Frontal cortex (tissue), 4 donors: ENCODE results near the gene ATP8A1. TPM values are rescaled to one million over a fixed set of nuclear protein-coding genes. Genes with fewer than 3 reads are reported as not detected.

ENCODE experiments used
- DNase-seq, 2 donors: peaks; one replicate each; pipeline ENCODE4 v3.0.0; 2012; ENCODE audit warnings: low spot score in 2 of 2
- FAIRE-seq: peaks from 2 replicates; lab custom pipeline; 2012; peaks lifted over from hg19 to GRCh38; lab: Jason Lieb, UNC
- total RNA-seq: library from RNA; depleted of rRNA; stranded (reverse); fragments of >200 nt; gene quantifications from one replicate; pipeline ENCODE4 v1.2.3, GENCODE V29; 2014
- donor health status: control.
- donor health status: control.
- donor health status: control.

The ATP8A1 gene
- total RNA-seq, 1 donor from 2014 or later: 171 TPM

DNA sequence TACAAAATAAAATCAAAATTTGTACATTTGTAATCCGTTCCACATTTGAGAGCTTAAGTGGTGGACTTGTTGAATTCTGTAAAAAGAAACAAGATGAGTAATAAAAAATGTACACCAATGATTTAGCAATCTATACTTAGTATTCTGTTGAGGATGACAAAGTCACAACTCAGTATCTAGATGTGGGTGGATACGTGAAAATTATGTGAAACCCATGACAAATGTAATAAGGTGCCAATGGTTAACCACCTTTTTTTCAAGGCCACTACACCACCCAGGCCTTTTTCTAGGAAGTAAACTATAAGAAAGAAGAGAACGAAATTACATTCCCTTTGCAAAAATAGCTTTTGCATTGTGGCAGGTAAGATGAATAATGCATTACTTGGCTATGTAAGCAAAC lies 77.0 kb downstream of the ATP8A1 start:
- DNase-seq: no peak
- no peak for FAIRE-seq

DNA sequence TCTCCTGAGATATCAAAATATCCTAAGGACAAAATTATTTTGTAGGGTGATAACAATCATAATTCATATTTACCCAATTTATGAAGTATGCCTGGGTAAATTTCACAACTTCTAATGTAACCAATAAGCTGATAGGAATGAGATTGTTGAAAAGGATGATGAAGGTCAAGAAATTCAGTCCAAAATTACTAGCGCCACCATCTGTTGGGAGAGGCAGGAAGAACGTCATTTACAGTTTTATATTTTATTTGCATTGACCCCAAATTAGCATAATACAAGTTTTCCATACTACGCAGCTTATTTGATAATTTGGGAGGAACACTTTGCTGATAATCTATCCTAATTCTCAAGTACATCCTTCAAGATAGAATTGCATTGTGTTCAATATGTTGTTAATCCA lies 78.7 kb downstream of the ATP8A1 start:
- no peak for FAIRE-seq

DNA sequence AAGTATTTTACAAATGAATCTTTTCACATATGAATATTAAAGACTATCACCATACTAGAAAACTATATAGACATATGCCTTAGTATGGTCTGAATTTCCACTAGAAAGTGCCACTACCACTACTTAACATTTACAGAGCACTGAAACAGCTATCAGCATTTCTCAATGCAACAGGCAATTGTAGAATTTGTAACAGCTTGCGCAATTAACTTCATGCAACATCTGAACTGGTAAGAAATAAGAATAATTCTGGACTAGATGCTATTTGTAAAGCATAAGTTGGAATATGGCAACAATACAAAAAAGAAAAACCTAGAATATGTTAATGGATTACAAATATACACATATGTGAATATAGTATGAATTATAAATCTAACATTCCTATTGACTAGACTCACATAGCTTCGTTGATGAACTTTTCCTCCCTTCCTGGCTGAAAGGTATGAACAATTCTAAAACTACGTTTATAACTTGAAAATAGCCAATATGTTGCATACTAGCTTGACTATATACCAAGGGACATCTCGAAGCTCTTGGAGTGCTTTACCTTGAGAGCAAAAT lies 82.0 kb downstream of the ATP8A1 start:
- FAIRE-seq: no peak
- no peak for DNase-seq

More for the DNA sequence above, 78.7 kb downstream of the ATP8A1 start:
- DNase-seq: no peak

DNA sequence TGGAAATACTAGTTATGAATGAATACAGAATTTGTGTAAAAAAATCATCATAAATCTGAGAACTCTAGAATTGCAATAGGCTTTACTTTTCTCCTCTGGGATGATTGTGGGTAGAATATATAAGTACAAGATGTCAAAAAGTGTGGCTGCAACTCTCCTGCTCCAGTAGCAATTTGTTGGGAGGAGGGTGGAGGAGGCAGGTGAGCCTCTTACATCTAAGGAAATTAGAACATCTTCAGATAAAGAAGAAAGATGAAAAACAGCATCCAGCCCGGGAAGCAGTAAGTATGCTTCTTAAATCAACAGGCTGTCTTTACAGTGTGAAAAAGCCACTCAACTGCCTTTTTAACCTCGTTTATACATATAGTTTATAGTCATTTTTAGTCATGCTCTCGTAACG lies 83.7 kb downstream of the ATP8A1 start:
- no peak for DNase-seq
- FAIRE-seq: no peak

DNA sequence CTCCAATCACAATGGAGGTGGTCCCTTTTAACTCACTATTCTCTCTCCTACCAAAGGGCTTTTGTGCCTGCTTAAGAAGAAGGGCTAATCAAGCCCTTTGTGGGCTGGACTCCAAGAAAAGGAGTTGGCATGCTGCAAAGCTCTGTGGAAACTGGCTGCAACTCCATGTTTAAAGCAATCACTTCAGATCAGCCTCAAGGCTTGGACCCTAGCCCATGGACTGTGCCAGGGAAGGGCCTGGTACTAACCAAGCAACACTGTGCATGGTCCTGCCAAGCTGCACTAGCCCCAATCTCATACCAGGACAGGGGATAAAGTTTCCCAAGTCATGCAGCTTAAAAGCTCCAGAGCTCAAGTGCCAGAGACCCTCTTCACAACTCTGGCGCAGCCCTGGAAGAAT lies 86.7 kb downstream of the ATP8A1 start:
- peak; percentile 7 to 10 for DNase-seq

DNA sequence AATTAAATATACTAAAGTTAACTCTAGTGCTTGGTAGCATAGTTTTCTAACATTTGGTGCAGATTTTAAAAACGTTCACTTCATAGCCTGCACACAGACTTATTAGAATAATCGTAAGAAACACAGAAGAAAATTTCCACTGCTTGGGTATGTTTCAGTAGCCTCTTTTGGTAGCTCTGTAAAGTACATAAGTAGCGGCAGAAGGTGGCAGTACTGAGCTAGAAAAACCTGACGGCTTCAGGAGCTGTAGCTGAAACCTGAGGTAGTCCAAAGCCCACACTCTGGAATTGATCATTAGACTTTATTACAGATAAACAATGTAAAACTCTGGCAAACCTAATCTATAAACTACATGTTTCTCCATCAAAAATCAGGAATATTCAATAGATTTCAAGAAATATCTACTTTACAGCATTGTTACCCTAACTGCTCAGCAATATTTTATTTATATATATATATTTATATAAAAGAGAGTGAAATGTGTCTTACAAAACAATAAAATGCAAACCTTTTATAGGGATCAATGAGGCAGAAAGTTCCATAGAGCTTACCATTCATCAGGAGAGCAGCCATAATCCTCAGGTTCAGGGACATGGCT lies 88.2 kb downstream of the ATP8A1 start:
- peak; percentile 32 for DNase-seq
- FAIRE-seq: peak; percentile 91

More for the DNA sequence above, 86.7 kb downstream of the ATP8A1 start:
- FAIRE-seq: no peak

DNA sequence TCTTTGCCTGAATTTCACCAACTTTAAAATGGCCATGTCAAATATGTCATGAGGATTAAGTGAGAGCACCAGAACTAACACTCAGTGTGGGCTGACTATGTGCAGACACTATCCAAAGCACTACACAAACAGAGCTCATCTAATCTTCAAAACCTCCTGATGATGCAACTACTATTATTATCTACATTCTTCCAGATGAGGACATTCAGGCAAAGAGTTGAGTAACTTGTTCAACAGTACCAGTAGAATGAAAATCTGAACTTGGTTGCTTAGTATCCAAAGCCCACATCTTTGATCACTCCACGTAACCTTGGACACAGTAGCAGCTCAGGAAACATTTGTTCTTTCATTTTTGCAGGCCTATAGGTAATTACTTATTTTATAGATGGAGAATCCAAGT lies 90.1 kb downstream of the ATP8A1 start:
- FAIRE-seq (no peak), DNase-seq (no peak)

DNA sequence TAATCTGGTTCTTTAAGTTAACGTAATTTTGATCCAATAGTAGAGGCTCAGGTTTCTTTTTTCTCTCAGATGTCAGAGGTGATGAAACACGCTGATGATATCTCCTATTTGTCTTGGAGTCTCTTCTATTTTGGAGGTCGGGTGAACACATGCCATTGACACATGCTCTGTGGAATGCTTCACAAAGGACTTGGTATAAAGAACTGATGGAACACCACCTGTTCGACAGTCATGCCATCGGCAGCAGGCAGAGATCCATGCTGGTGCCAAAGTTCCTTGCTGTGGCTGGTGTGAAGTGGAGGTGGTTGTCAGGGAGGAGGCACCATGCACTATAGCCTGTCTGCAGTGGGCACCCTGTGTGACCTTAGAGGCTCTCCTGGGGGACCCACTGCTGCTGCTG lies 94.9 kb downstream of the ATP8A1 start:
- no peak for FAIRE-seq
- no peak for DNase-seq

DNA sequence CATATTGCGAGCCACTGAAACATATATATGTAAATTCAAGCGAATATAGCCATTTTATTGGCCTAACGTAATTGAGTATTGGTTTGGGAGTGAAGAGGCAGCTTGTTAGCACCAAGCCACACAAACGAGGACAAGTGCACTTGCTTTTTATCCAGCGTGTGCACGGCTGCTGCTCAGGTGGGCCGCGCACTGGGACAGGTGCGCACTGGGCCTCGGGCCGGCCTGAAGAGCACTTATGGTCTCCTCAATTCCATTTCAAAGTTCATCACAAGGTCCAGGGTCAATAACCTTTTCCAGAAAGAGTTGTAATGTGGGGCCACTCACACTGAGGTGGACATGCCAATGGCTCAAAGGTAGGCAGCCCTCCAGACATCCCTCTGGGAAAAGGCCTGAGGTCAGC lies 95.9 kb downstream of the ATP8A1 start:
- FAIRE-seq (no peak), DNase-seq (no peak)

DNA sequence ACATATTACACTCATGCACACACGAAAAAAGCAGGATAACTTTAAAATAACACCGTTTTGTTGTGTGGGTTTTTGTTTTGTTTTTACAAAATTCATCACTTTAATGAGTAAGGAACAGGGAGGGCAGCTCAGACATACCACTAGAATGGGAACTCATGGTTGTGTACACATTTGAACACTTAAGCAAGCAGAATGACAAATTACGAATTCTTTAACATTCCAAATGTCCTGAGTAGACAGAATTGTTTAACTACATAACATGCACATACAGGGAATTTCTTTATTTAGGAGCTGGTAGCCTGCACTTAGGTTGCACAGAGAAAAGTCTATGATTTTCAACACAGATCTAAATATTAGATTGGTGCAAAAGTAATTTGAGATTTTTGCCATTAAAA lies 96.4 kb downstream of the ATP8A1 start:
- FAIRE-seq (no peak), DNase-seq (no peak)

DNA sequence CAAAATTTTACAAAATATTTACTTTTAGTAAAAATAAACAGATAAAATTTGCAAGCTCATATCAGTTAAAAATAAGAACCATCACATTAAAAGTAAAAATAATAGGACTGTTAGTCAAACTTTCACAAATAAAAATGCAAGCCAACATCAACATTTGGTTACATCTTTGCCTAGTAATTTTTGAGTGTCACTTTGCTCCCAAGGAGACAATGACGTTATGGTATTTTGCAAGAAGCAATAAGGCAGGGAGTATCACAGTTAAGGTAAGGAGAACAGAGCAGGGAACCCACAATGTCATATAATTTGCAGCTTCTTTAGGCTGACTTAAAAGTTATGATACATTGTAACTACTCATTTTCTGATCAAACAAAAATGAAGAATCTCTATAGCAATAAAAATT lies 98.7 kb downstream of the ATP8A1 start:
- no peak for FAIRE-seq
- DNase-seq: no peak

DNA sequence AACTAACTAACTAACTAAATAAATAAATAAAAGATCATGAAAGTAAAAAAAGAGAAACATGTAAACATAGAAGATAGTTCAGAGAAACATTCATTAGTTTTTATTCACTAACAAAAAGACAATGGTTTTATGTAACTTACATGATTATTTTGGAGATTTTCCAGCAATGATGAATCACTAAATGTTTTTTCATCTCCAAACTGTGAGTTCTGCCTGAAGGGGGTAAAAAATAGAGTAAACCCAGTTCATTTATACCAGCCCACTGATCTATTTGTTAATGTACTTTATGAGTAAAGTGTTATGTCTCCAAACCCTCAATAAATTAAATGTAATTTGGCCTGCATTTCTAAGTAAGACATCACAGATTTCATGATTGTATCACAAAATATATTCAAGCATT lies 101.1 kb downstream of the ATP8A1 start:
- DNase-seq: no peak

DNA sequence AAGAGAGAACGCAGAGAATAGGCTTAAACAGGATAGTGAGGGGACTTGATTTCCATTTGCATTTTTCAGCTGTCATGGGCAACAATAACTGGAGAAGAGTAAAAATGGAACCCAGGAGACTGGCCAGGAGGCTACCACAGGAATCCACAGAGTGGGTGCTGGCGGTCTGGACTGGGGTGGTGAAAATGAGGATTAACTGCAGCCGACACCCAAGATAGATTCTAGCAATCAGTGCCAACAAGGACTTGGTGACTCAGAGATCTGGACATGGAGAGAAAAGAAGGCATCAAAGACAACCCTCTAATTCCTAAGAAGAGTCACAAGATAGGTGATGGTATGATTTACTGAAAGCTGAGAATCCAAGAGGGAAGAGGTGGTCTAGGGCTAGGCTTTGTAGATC lies 102.8 kb downstream of the ATP8A1 start:
- DNase-seq (no peak), FAIRE-seq (no peak)

More for the DNA sequence above, 101.1 kb downstream of the ATP8A1 start:
- peak; percentile 45 for FAIRE-seq

DNA sequence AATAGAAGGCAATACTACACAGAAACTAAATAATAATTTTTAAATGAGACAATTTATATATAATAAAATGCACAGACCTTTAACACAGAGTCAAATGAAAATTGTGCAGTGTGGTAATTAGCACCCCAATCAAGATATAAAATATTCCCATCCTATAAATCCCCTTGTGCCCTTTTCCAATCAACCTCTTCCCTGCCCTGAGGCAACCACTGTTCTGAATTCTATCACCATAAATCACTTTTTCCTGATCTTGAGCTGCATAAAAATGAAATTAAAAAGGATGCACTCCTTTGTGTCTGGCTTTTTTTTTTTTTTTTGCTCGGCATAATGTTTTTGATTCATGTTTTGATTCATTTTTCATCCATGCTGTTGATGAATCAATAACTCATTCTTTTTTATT lies 107.0 kb downstream of the ATP8A1 start:
- no peak for DNase-seq
- no peak for FAIRE-seq

DNA sequence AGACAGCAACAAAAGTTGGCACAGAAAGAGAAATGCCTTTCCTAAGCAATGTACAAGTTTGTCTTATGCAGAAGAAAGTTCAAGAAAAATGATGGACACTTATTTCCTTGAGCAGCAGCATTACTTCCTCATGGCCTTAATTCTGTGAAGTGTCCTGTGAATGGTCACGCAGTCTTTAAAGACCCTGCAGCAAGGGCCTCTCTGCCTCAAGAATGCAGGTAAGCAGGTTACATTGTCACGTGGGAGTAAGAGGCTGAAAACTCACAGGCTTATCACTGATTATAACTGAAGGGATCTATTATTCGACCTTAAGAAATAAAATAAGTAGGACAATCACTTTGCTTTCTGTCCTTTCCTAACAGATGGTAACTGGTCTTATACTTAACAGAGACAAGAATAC lies 109.1 kb downstream of the ATP8A1 start:
- DNase-seq: no peak
- FAIRE-seq: no peak

DNA sequence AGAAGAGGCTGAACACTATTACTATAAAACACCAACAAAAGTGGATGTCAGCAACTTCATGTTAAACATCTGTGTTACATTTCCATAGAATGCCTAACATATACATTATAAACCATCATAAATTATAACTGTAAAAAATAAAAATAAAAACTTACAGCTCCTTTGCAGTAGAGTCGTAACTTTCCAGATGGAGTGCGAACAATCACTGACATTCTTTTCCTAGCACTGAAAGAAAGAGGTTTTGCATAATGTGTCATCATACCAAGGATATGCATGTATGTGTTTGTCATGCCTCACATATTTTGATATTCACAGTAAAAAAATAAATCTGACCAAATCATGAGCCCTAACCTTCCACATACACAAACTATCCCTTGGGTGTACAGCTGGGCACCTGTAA lies 113.1 kb downstream of the ATP8A1 start:
- no peak for DNase-seq
- no peak for FAIRE-seq

DNA sequence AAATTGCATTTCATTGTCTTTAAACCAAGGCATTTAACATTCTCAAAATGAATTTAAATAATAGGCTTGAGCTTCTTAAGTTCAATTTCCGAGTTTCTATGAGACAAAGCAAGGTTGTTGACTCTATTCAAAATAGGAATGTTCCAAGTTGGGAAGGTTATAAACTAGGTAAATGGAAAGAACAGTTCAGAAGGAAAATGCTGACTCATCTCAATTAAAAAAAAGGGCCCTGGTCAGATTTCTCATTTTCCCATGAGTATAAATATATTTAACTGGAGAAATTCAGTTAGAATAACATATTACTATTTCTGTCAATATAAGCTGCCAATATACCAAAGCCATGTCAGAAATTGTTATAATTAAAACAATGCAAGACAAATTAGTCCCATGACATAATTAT lies 113.8 kb downstream of the ATP8A1 start:
- no peak for DNase-seq
- FAIRE-seq: no peak

DNA sequence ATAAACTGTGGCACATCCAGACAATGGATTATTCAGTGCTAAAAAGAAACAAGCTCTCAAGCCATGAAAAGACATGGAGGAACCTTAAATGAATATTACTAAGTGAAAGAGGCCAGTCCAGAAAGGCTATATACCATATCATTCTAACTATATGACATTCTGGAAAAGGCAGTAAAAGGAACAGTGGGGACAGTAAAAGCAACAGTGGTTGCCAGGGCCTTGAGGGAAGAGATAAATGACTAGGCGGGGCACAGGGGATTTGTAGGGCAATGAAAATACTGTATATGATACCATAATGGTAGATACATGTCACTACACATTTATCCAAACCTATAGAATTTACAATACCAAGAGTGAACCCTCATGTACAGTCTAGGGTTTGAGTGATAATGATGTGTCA lies 115.3 kb downstream of the ATP8A1 start:
- DNase-seq: no peak

DNA sequence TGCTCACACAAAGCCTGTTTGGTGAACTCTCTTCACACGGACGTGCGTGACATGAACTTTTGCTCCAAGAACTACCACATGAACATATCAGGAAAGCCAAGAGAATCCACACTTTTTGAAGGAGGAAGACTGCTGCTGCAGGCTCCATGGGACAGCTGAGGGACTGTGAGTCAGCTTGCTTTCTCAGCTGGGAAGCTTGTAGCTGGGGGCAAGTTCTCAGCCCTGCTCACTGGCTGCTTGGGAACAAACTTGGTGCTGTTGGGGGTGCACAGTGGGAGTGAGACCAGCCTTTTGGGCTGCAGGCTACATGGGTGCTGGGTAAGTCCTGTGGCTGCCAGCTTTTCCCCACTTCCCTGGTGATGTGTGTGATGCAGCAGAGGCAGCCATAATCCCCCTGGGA lies 123.9 kb downstream of the ATP8A1 start:
- no peak for FAIRE-seq
- no peak for DNase-seq

More for the DNA sequence above, 115.3 kb downstream of the ATP8A1 start:
- no peak for FAIRE-seq

DNA sequence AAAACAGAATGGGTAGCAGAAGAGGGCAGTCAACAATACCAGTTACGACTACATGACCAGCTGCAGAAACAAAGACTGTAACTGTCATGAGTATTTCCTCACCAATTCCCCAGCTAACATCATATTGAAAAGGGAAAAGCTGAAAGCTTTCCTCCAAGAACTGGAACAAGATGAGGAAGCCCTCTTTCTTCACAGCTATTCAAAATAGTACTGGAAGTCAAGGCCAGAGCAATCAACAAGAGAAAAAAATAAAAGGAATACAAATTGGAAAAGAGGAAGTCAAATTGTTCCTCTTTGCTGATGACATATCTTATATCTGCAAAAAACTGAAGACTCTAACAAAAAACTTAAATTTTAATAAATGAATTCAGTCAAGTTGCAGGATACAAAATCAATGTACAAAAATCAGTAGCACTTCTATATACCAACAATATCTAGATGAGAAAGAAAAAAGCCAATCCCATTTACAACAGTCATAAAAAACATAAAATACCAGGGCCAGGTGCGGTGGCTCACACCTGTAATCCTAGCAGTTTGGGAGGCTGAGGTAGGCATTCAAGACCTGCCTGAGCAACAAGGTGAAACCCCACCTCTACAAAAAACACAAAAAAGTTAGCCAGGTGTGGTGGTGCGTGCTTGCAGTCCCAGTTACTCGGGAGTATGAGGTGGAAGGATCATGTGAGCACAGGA lies 125.4 kb downstream of the ATP8A1 start:
- no peak for DNase-seq
- FAIRE-seq: no peak

DNA sequence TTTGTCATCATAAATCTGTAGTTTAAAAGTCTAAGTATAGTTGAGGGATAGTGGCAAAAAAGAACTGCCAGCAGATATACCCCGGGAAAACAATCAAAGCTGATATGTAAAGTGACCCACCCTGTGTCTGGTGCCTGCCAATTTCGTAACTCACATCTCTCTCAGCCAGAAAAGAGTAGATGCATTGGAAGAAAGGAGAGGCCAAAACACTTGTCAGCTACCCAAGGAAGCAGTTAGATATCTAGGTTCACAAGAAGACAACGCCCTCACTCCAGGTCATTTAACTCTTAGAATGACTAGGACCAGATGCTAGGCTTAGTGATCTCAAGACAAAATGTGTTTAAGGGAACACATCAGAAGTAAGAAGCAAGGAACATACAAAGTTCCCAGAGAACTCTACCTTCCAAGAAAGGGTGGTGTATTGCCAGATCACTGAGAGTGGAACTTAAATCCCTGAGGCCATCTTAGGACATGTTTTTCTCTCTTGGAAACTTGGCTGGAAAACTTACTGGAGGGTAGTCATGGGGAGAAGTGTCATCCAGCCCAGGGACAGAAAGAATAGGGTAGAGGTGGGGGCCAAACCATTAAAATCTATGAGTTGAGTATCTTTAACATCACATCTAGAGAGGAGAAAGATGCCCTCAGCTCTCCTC lies 133.7 kb downstream of the ATP8A1 start:
- FAIRE-seq (no peak), DNase-seq (no peak)
